IPS-NIHi11 (cell line): ENCODE results near the gene GALNT9.

ENCODE experiments used
- DNase-seq: peaks from one replicate; pipeline ENCODE4 v3.0.0; 2012; ENCODE audit warnings: mixed read lengths, low spot score

GALNT9 gene

GRCh38 chr12:132180648-132181546 lies 148.5 kb downstream of the GALNT9 start:
- no peak for DNase-seq

DNA sequence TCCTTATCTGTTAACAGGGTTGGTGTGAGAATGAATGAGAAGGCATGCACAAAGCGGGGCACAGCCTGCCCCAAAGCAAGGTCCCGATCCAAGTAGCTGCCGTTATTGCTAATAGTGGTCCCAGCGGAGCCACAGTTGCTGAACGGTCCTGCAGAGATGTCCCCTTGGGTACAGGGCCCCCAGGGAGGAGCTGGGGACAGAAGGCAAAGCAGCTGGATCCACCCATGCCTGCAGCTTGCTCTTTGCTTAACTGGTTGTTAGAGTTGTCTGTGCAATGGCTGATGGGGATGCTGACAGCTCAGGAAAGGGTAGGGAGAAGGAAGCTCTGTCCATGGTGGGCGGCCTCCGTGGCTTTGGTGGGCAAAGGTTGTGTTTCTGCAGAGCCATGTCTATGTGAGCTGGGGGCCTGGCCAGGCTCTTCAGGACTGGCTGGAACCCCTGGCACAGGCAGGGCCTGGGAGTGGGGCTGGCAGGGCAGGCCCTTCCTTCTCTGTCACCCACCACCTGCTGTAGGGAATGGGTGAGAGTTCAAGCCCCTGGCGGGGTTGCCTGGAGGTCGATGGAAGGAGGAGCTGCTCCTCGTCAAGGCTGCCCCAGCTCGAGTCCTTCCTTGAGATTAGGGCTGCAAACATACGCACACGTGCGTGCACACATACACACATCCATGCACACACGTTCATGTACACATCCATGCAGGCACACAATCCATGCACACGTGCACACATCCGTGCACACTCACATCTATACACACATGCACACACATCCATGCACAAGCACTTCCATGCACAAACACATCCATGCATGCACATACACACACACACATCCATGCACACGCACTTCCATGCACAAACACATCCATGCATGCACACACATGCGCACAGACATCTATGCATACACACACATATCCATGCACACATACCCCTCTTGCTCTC lies 149.7 kb downstream of the GALNT9 start:
- no peak for DNase-seq

DNA sequence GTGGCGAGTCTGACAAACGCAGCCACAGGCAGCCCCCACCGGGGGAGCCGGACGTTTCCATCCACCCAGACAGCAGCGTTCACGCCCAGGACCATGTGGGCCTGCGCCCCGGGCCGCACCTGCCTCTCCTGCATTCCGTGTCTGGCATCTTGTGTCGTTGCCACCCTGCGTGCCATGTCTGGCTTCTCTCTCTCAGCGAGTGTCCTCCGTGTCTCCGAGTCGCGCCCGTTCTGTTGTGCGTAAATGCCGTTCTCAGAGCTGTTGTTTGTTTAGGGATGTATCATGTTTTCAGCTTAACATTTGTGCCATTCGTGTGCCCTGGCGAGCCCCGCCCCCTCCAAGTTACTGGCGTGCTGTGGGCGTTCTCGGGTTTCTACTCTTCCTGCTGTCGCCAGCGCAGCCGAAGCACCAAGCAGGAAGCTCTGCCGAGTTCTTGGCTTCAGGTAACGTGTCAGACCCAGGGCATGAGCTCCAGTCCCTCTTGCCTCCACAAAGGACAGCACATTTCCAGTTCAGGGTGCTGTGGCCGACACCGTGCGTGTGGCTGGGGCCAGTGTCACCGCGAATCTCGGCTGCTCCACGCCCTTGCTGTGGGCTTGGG lies 150.5 kb downstream of the GALNT9 start:
- DNase-seq = no peak

DNA sequence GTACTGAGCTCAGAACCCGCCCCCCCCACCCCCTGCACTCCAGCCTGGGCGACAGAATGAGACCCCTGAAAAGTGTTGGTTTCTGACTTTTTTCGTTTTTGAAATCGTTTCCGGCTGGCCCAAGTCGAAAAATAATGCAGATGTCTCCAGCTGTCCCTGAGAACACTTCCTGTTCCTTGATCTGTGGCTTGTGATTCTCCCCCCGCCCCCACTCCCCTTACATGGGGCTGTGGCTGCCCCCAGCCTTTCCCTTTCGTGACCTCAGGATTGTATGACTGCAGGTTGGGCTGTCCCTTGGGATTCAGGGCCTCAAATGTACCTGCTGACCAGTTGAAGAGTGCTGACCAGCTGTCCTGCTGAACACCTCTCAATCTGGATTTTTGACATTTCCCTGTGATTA lies 151.1 kb downstream of the GALNT9 start:
- no peak for DNase-seq

GRCh38 chr12:132176920-132177551 lies 152.4 kb downstream of the GALNT9 start:
- no peak for DNase-seq

- no peak for DNase-seq
These were observed 152.9 kb downstream of the GALNT9 start for GRCh38 chr12:132176385-132176919.

- no peak for DNase-seq
These were observed 153.6 kb downstream of the GALNT9 start for GRCh38 chr12:132175496-132176384.

GRCh38 chr12:132174839-132175490 lies 154.4 kb downstream of the GALNT9 start:
- no peak for DNase-seq

DNA sequence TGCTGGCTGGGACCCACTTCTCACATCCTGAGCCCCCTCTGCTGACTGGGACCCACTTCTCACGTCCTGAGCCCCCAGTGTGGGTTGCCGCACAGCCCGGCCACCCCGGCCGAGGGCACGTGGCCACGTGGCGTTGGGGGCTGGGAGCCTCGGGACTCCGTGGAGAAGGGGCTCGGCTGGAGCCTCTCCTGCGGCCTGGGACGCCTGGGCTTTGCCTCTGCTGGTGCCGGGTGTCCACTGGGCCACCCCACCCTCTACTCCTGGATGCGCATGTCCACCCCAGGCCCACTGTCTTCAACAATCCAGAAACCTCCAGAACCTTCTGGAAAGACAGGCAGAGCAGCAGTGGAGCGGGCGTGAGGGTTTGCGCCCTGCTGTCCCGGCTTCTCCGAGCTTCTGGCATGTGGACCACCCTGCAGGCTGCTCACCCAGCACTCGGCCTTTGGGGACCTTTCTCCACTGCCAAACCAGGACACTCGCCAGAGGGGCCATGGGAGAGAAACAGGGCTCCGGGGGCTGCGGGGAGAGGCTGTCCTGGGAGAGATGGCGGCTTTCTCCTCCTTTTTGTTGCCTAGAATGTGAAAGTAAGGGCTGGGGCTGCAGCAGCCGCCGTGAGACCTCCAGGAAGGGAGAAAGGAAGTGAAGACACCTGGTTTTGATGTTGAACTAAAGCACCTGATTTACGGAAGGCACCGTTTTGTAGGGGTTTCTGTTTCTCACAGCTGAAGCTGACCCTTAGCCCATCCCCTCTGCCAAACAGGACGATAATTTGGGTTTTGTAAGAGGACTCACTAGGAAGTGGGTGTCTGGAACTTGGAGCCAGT lies 155.2 kb downstream of the GALNT9 start:
- DNase-seq = no peak

- no peak for DNase-seq
These were observed 156.0 kb downstream of the GALNT9 start for GRCh38 chr12:132173135-132174014.

DNA sequence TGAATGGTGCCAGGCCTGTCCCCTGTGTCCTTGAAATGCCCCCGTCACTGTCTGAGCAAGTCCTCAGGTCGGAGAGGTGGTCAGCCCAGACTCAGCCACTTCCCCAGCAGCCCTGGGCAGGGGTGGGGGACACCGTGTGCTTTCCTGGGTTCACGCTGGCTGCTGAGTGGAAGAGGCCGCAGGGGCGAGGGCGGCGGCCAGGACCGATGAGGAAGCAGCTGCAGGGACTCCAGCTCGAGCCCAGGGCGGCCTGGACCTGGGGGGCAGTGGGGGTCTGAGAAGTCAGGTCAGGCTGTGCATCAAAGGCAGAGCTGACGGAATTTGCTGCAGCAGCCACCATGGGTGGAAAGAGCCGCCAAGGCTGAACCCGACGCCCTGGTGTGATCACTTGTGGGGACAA lies 156.8 kb downstream of the GALNT9 start:
- DNase-seq = no peak

- DNase-seq = no peak
These were observed 157.3 kb downstream of the GALNT9 start for GRCh38 chr12:132171968-132172521.

DNA sequence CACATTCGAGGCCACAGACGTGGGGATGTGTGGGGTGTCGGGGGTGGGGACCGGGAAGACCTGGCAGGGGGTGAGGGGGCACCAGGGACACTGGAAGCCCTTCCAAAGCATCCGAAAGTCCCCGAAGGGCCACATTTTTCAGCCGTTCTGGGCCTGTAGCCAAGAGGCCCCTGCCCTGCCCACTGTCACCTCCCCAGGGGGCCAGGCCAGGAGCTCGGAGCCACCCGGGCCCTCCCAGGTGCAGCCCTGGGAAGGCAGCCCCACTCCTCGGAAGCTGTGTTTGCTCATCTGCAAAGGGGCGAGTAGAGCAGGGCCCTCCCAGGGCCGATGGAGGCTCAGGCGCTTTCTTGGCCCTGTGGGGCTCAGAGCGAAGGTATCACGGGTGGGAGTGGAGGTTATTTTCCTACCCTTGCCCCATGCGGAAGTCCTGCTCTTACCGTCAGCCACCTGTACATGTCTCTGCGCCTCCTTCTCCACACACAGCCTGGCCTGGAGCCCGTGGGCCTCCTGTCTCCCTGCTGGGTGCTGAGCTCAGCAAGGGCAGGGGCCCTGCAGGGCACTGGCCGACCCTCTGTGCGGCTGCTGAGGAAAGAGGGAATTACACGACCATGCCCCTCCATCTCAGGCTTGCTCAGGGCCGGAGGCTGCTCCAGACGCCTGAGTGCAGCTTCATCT lies 158.0 kb downstream of the GALNT9 start:
- no peak for DNase-seq

DNA sequence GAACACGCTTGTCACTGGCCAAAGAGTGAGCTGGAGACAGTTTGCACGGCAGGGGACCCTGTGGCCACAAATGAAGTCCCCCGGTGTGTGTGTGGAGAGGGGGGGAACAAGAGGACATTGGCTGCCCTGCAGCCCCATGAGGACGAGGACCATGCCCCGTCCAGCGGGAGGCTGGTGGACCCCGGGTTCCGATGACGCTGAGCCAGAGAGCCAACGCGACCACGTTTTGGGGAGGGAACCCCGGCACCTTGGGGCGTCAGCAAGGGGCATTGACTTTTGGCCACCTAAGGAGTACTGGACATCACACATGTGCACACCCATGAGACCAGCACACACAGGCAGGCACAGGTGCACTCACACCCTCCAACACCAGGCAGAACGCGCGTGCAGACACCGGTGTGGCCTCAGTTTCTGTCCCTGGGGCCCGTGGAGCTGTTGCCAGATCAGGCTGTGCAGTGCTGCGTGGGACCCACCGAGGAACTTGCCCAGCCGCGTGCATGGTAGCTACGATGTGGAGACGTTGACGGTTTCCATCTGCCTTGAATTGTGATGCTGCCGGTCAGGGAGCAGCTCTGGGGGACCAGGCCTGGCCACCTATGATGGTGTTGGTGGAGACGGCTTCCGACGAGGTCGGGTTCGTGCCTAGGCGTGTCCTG lies 158.6 kb downstream of the GALNT9 start:
- no peak for DNase-seq

DNA sequence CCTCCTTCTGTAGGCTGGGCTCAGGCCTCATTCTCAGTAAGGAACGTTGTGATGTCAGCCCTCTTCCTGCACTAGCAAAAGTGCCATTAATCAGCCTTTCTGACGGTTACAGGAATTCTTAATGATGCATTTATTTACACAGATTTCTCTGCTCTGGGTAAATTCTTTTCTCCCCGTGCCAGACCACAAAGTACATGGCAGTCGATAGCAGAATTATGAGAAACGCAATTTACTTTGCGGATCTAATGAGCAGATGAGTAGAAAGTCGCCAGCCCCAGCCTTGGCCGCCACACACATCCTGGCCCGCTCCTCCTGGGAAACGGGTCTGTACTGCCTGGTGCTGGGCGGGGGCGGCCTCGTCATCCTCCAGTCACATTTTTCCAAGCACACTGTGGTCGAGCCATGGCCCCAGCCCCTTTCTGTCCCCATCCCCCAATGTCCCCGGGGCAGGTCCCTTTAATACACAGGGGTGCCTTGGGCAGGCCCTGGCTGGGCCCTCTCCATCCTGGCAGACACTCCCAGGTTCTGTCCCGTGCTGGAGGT lies 159.2 kb downstream of the GALNT9 start:
- no peak for DNase-seq

GRCh38 chr12:132169376-132169775 lies 160.0 kb downstream of the GALNT9 start:
- no peak for DNase-seq
